ENCODE results near the gene PROZ. TPM values are rescaled to one million over a fixed set of nuclear protein-coding genes. Genes with fewer than 3 reads are reported as not detected.

The PROZ gene
- total RNA-seq, result not detected in 2 replicates

GRCh38 chr13:113157929-113158747 lies at the start of gene PROZ:
Gene PROZ (plus strand): TSS chr13:113158648. CDS start chr13:113158661, 13 bp downstream.

GRCh38 chr13:113122550-113123225 lies 35.8 kb upstream of the PROZ start, which contains the start of gene F10:
Gene F10 (plus strand): TSS chr13:113122799. CDS start chr13:113122856, 57 bp downstream.

GRCh38 chr13:113208421-113209335 lies 50.2 kb downstream of the PROZ start, which contains the start of gene PCID2:
Gene PCID2 (minus strand): TSS chr13:113208669. CDS start chr13:113208634, 35 bp downstream.

GRCh38 chr13:113209336-113209758 lies 50.9 kb downstream of the PROZ start, which contains the start of gene CUL4A:
Gene CUL4A (plus strand): TSS chr13:113209613. CDS start chr13:113209628, 15 bp downstream.

Other genes with a start within 250 kb of the PROZ start
- 0.09 and 0.75 TPM in 2 replicates for gene MCF2L, start 189.4 kb upstream of the PROZ start, total RNA-seq
- not detected in 2 replicates for gene F7, start 52.9 kb upstream of the PROZ start, total RNA-seq
- 1.6 TPM in 1 of 2 replicates, not detected in the other for gene F10, start 35.8 kb upstream of the PROZ start, total RNA-seq
- gene PCID2, start 50.0 kb downstream of the PROZ start, total RNA-seq, result 45.5 and 69.4 TPM in 2 replicates
- gene CUL4A, start 51.0 kb downstream of the PROZ start, total RNA-seq, result 86.8 and 106 TPM in 2 replicates
- gene LAMP1, start 138.6 kb downstream of the PROZ start, total RNA-seq, result 161 and 183 TPM in 2 replicates
- 0.19 TPM in 1 of 2 replicates, not detected in the other for gene GRTP1, start 205.5 kb downstream of the PROZ start, total RNA-seq